ENCODE measurements around the gene MED13. TPM values are rescaled to one million over a fixed set of nuclear protein-coding genes. Genes with fewer than 3 reads are reported as not detected.

The MED13 gene
- total and polyA plus RNA-seq, 7 donors = 6.6 to 74.4 (median 45.1) TPM

- intact Hi-C loops (cut with DNase I) = loop anchor here (5.0 to 10.0 kb wide), 3 partner anchors 139 to 654 kb away; partner anchors contain the start of gene INTS2 (in 2 of the 2)
- no peaks in the 10 kb centered on the region for H3K27me3 ChIP-seq (ENCODE audit: insufficient read depth in 3 of 3, low read length in 2 of 3)
Measured at GRCh38 chr17:62065611-62066468, 762 bp upstream of the MED13 start.

DNA sequence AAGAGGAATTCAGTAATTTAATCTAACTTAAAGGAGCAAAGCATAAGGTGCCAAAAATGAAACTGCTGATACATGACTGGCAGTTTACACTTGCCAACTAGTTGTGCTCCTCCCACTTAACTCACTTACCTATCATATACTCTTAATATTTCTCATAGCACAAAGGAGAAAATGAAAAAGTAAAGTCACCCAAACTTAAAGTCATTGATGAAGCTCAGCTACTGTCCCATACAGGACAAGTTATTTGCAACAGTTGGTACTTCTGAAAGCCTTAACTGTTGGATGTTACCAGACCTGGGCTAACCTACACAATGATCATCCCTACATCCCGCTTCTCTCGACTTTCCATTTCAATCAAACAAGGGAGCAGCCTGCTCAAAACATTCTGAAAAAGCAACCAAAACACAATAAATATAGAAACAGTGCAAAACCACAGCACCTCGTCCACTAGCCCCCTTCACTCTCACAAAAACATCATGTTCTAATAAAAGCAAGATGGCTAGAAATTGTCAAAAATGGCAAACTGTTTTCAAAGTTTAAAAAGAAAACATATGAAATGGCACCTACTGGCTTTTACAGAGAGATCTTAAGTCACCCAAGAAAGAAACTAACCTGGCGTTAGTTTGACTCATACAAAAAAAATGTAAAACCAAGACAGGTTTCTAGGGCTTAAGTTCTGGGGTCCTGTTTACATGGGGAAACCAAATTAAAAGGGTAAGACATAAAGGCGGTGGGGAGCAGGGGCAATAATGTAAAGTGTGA is 868 bp downstream of the MED13 start:
- TF ChIP-seq, protein P1, sequence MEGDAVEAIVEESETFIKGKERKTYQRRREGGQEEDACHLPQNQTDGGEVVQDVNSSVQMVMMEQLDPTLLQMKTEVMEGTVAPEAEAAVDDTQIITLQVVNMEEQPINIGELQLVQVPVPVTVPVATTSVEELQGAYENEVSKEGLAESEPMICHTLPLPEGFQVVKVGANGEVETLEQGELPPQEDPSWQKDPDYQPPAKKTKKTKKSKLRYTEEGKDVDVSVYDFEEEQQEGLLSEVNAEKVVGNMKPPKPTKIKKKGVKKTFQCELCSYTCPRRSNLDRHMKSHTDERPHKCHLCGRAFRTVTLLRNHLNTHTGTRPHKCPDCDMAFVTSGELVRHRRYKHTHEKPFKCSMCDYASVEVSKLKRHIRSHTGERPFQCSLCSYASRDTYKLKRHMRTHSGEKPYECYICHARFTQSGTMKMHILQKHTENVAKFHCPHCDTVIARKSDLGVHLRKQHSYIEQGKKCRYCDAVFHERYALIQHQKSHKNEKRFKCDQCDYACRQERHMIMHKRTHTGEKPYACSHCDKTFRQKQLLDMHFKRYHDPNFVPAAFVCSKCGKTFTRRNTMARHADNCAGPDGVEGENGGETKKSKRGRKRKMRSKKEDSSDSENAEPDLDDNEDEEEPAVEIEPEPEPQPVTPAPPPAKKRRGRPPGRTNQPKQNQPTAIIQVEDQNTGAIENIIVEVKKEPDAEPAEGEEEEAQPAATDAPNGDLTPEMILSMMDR (IDR thresholded peaks at IDR 0.05) = no peak
- Histone ChIP-seq H3K4me3 (peak overlapping the region; percentile 95), H3K9me3 (no peaks in the 10 kb centered on the region), H3K27me3 (ENCODE audit: insufficient read depth in 3 of 3, low read length in 2 of 3) (no peaks in the 10 kb centered on the region), H3K4me1 (peaks cover 36% of the 10 kb centered on the region), H3K27ac (peak overlapping the region; percentile 99), H3K36me3 (ENCODE audit: insufficient read depth in 1 of 2, low read depth in 1 of 2) (peaks cover 0 to 23% of the 10 kb centered on the region in 2 donors)
- intact Hi-C loops (cut with DNase I) = loop anchor here in 1 of 2 donors (10.0 kb wide), 1 partner anchor 649 kb away; no protein-coding TSS in a partner anchor
- 0 to 3% (median 0%) methylated on average over 5 of the region's 5 CpGs for WGBS, 3 donors
- ATAC-seq = peak in 3 of 4 donors; percentile 25 to 56 (median 30)
- no peak for DNase-seq

More at GRCh38 chr17:62065611-62066468, 762 bp upstream of the MED13 start:
- peak overlapping the region; percentile 99 for H3K27ac ChIP-seq
- TF ChIP-seq, protein P1 (IDR thresholded peaks at IDR 0.05) = peak; percentile 90
- peak overlapping the region; percentile 95 for H3K4me3 ChIP-seq
- H3K4me1 ChIP-seq = peaks cover 21% of the 10 kb centered on the region
- peaks cover 0 to 13% of the 10 kb centered on the region in 2 donors for H3K36me3 ChIP-seq (ENCODE audit: insufficient read depth in 1 of 2, low read depth in 1 of 2)
- WGBS, 3 donors = 1% methylated on average over 51 of the region's 51 CpGs
- no peaks in the 10 kb centered on the region for H3K9me3 ChIP-seq
- ATAC-seq = peak; percentile 94 to 98 (median 98)
- peak; percentile 99 to 100 for DNase-seq

GRCh38 chr17:62062944-62063343 is 2.1 kb downstream of the MED13 start:
- no peak for ATAC-seq
- H3K4me1 ChIP-seq = peaks cover 48% of the 10 kb centered on the region
- H3K36me3 ChIP-seq (ENCODE audit: insufficient read depth in 1 of 2, low read depth in 1 of 2) = peaks cover 0 to 28% of the 10 kb centered on the region in 2 donors
- WGBS, 3 donors = 36 to 60% (median 56%) methylated on average over 3 of the region's 3 CpGs
- no peaks in the 10 kb centered on the region for H3K9me3 ChIP-seq
- H3K27ac ChIP-seq = peak overlapping the region; percentile 99
- intact Hi-C loops (cut with DNase I) = loop anchor here in 1 of 2 donors (10.0 kb wide), 1 partner anchor 648 kb away; no protein-coding TSS in a partner anchor
- peak overlapping the region; percentile 95 for H3K4me3 ChIP-seq
- DNase-seq = no peak
- no peaks in the 10 kb centered on the region for H3K27me3 ChIP-seq (ENCODE audit: insufficient read depth in 3 of 3, low read length in 2 of 3)
- TF ChIP-seq, protein P1 (IDR thresholded peaks at IDR 0.05) = no peak

GRCh38 chr17:62062302-62062701 is 2.8 kb downstream of the MED13 start:
- ATAC-seq = no peak
- Histone ChIP-seq H3K27ac (peak overlapping the region; percentile 99), H3K9me3 (no peaks in the 10 kb centered on the region), H3K4me1 (peaks cover 54% of the 10 kb centered on the region), H3K27me3 (ENCODE audit: insufficient read depth in 3 of 3, low read length in 2 of 3) (no peaks in the 10 kb centered on the region), H3K36me3 (ENCODE audit: insufficient read depth in 1 of 2, low read depth in 1 of 2) (peaks cover 0 to 28% of the 10 kb centered on the region in 2 donors), H3K4me3 (peak overlapping the region; percentile 95)
- 0 to 6% (median 2%) methylated on average over 1 of the region's 1 CpG for WGBS, 3 donors
- DNase-seq = no peak
- intact Hi-C loops (cut with DNase I) = loop anchor here in 1 of 2 donors (10.0 kb wide), 1 partner anchor 648 kb away; no protein-coding TSS in a partner anchor
- TF ChIP-seq, protein P1 (IDR thresholded peaks at IDR 0.05) = no peak

Measured in psoas muscle (tissue), 8 donors.